Measurements from ENCODE around the gene GREB1L.

The GREB1L gene

DNA sequence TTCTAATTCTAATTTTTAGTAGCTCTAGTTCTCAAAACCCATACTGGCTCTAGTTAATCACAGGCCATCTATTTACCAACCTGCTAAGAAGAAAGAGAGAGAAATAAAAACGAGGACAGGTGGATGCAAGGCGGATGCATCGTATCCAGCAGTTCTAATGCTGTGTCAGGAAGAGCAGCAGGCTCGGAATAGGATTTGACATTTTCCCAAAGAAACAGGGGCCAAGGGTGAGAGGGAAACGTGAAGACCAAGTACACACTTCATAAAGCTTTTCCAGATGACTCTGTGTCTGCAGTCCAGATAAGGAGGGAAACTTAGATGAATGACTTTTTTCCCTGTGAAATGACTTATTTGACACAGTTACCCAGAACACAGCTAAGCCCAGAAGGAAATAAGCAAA lies 241.0 kb downstream of the GREB1L start:
- no peak overlapping the region for H3K4me3 Mint-ChIP-seq
- no peaks in the 10 kb centered on the region for H3K27me3 Mint-ChIP-seq (ENCODE audit: low read depth, poor library complexity)
- no peak for DNase-seq
- H3K9me3 Mint-ChIP-seq = no peaks in the 10 kb centered on the region
- H3K27ac Mint-ChIP-seq = peak overlapping the region; percentile 71
- H3K4me1 Mint-ChIP-seq = peaks cover 37% of the 10 kb centered on the region
- H3K36me3 Mint-ChIP-seq (ENCODE audit: low read depth) = peaks cover 57% of the 10 kb centered on the region
- TF ChIP-seq, protein P1, sequence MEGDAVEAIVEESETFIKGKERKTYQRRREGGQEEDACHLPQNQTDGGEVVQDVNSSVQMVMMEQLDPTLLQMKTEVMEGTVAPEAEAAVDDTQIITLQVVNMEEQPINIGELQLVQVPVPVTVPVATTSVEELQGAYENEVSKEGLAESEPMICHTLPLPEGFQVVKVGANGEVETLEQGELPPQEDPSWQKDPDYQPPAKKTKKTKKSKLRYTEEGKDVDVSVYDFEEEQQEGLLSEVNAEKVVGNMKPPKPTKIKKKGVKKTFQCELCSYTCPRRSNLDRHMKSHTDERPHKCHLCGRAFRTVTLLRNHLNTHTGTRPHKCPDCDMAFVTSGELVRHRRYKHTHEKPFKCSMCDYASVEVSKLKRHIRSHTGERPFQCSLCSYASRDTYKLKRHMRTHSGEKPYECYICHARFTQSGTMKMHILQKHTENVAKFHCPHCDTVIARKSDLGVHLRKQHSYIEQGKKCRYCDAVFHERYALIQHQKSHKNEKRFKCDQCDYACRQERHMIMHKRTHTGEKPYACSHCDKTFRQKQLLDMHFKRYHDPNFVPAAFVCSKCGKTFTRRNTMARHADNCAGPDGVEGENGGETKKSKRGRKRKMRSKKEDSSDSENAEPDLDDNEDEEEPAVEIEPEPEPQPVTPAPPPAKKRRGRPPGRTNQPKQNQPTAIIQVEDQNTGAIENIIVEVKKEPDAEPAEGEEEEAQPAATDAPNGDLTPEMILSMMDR (IDR thresholded peaks at IDR 0.05) = no peak

DNA sequence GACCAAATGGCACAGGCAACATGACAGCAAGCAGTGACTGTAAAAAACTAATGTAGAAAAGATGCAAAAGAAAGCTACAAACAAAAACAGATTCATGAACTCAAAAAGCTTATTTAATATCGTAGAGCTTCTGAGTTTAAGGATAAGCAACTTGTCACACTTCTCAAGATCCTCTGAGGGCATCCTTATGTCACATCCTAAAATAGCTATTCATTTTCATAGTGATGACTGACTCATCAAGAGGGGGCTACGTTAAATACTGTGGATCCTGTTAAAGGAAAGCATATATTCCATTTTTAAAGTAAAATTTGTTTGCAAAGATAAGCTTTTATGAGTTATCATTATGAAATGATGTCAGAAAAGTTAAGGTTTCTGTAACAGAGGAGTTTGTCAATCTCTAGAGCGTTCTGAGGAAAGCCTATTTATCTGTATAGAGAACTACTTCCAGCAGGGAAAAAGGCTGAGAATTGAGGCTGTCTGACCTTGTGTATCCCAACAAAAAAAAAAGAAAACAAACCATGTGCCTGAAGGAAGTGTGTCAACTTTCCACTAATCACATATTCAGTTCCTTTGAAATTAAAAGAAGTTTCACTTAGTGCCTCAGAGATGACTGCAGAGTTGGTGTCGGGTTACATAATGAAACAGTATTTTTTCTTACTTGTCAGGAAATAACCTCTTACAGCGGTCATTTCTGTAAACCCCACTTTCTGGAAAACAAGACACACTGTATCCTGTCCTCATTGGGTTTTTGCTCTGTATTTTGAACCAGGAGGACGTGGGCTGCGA lies 243.0 kb downstream of the GREB1L start:
- Mint-ChIP-seq H3K27me3 (ENCODE audit: low read depth, poor library complexity) (no peaks in the 10 kb centered on the region), H3K36me3 (ENCODE audit: low read depth) (peaks cover 62% of the 10 kb centered on the region), H3K27ac (peak overlapping the region; percentile 85), H3K4me3 (no peak overlapping the region), H3K4me1 (peaks cover 40% of the 10 kb centered on the region), H3K9me3 (no peaks in the 10 kb centered on the region)
- no peak for DNase-seq
- TF ChIP-seq, protein P1 (IDR thresholded peaks at IDR 0.05) = no peak

DNA sequence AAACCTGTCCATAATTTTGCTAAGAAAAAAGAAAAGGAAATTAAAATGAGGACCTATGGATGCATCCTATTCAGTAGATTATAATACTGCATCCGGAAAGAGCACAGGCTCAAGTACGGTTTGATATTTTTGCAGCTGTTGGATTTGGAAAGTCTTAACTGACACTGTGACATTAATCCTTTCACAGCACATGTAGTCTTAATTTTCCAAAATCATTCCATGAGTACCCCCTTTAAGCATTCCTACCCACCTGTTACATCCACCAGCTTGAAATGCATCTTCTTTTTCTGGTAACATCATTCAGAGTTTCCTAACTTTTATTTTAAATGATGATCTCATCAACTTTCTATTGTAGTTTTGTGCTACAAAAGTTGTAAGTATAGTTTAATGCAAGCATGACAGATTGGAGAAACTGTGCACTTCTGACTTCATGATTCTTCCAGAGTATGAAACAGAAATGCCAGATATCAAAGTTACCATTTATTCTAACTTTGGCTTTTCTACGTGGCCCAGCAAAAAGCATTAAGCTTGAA lies 244.9 kb downstream of the GREB1L start:
- Mint-ChIP-seq H3K27me3 (ENCODE audit: low read depth, poor library complexity) (no peaks in the 10 kb centered on the region), H3K4me3 (no peak overlapping the region), H3K36me3 (ENCODE audit: low read depth) (peaks cover 70% of the 10 kb centered on the region), H3K27ac (no peak overlapping the region), H3K4me1 (peaks cover 39% of the 10 kb centered on the region), H3K9me3 (no peaks in the 10 kb centered on the region)
- DNase-seq = no peak
- TF ChIP-seq, protein P1 (IDR thresholded peaks at IDR 0.05) = no peak

DNA sequence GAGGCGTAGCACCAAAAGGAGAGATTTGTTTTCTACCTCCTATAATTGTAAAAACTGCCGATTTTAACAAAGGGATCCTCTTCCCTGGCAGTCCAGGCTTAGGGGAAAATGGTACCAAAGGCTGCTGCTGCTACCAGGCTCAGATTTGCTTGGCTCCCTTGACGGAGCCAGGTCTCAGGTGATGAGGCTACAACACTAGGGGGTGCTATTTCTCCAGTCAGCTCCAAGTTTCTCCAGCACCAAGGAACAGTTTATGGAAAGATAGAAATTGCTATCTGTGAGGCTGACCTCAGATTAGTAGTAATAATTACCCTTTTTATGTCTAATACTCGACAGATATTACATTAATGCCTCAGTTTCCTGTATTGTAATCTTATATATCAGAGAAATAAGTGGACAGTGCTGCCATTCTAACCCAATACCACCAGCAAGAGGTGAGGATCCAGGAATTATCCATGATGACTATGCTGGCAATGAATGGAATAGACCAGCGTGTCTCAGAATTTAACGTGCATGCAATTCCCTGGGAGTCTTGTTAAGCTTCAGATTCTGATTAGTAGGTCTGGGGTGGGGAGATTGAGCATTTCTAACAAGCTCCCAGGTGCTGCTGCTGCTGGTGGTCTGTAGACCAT lies 247.2 kb downstream of the GREB1L start:
- peaks cover 75% of the 10 kb centered on the region for H3K36me3 Mint-ChIP-seq (ENCODE audit: low read depth)
- H3K4me3 Mint-ChIP-seq = no peak overlapping the region
- no peak overlapping the region for H3K27ac Mint-ChIP-seq
- TF ChIP-seq, protein P1 (IDR thresholded peaks at IDR 0.05) = peak; percentile 56
- no peaks in the 10 kb centered on the region for H3K27me3 Mint-ChIP-seq (ENCODE audit: low read depth, poor library complexity)
- peak; percentile 26 for DNase-seq
- H3K9me3 Mint-ChIP-seq = no peaks in the 10 kb centered on the region
- peaks cover 24% of the 10 kb centered on the region for H3K4me1 Mint-ChIP-seq

DNA sequence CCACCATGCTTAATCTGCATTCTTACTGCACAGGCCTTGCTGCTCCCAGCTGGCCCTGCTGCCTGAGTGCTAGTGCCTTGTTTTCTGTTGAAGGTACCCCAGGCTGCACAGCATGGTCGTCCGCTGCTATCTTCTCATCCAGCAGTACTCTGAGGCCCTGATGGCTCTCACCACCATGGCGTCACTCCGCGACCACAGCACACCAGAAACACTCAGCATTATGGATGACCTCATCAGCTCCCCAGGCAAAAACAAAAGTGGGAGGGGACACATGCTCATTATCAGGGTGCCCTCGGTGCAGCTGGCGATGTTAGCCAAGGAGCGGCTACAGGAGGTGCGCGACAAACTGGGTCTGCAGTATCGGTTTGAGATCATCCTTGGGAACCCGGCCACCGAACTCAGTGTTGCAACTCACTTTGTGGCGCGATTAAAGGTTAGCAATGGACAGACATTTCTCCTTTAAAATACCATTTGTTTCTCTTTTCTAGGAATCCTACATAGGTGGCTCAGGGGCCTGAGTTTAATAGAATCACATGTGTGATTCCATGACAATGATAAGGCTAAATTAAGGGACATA lies 248.0 kb downstream of the GREB1L start:
- TF ChIP-seq, protein P1 (IDR thresholded peaks at IDR 0.05) = no peak

More for the DNA sequence above, 248.0 kb downstream of the GREB1L start:
- no peaks in the 10 kb centered on the region for H3K9me3 Mint-ChIP-seq
- no peaks in the 10 kb centered on the region for H3K27me3 Mint-ChIP-seq (ENCODE audit: low read depth, poor library complexity)
- H3K4me3 Mint-ChIP-seq = no peak overlapping the region
- H3K27ac Mint-ChIP-seq = peak overlapping the region; percentile 48
- DNase-seq = no peak
- peaks cover 78% of the 10 kb centered on the region for H3K36me3 Mint-ChIP-seq (ENCODE audit: low read depth)
- H3K4me1 Mint-ChIP-seq = peaks cover 20% of the 10 kb centered on the region
